ENCODE data around the gene PTPRR. TPM values are rescaled to one million over a fixed set of nuclear protein-coding genes. Genes with fewer than 3 reads are reported as not detected.

PTPRR gene
- total RNA-seq, 1 donor from 2014 or later: not detected

- intact Hi-C loops (cut with micrococcal nuclease): no loop called here
These were observed 213.9 kb downstream of the PTPRR start for GRCh38 chr12:70706611-70707010.

DNA sequence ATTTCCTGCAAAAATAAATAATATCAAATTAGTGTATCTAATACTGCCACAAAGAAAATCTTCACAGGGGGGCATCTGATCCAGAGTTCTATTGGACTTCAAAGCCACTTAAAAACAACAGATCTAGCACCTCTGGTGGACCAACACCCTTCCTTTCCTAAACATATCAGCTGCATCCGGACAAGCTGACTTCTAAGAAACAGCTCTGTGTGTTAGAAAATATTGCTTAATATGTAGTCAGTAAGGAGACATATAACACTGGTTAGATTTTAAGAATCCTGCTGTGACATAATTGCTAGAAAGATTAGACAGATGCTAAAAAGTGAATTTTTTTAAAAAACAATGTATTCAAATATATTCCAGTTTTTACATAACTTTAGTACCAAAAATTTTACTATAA, 222.2 kb downstream of the PTPRR start:
- intact Hi-C loops (cut with micrococcal nuclease): no loop called here

GRCh38 chr12:70695361-70696023, 225.0 kb downstream of the PTPRR start:
- intact Hi-C loops (cut with micrococcal nuclease): no loop called here

DNA sequence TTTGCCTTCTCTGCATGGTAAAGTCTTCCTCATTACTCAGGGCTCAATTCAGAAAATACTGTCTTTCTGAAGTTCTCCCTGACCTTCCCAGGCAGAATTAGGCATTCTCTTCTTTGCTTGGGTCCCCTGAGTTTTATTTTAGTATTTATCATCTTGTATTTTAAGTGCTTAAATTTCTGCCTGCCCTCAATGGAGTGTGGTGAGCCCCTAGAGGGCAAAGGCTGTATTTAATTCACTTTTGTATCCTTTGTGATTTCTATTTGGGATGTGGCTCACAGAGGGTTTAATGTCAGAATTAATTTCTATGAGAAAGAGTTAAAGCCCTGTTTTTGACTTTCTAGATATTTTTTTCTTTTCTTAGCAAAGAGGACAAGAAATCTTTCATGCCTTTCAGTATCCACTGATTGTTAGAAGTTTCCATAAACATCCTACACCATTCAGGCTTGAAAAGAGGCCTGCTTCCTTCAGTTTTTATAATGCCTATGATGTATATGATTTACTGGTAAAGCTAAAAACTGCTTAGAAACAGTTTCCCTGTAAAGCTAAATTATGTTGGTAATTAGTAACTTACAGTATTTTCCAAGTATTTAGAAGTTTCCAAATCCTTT, 227.8 kb downstream of the PTPRR start:
- intact Hi-C loops (cut with micrococcal nuclease): no loop called here

- intact Hi-C loops (cut with micrococcal nuclease): no loop called here
These were observed 229.4 kb downstream of the PTPRR start for GRCh38 chr12:70691018-70691672.

DNA sequence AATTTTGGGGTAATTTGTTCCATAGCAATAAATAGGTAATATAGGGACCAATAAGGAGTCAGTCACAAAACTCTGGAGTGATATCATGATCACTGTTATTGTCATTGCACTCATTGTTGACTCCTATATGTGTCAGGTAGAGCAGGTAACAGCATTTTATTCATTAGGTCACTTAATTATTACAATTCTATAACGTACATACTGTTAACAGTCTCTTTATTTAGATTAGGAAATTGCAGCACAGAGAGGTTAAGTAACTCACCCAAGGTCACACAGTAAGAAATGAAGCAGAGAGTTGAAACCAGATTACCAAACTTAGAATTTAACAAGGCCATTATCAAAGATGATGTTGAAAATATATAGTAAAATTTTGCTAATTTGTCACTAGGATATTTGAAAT, 233.6 kb downstream of the PTPRR start:
- intact Hi-C loops (cut with micrococcal nuclease): no loop called here

DNA sequence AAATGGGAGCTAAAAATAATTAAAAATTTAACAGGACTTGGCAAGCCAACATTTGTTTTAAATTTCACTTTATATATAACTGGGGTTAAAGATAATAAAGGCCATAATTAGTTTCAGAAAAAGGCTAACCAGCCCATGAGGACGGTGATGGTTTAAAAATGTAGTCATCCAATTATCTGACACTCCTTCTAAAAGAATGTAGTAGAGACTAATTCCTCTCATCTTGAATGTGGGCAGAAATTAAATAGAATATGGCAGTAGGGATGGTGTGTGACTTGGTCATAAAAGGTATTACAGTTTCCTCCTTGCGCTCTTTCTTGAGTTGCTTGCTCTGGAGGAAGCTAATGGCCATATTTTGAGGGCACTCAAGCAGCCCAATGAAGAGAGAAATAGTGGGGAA, 234.2 kb downstream of the PTPRR start:
- intact Hi-C loops (cut with micrococcal nuclease): no loop called here

DNA sequence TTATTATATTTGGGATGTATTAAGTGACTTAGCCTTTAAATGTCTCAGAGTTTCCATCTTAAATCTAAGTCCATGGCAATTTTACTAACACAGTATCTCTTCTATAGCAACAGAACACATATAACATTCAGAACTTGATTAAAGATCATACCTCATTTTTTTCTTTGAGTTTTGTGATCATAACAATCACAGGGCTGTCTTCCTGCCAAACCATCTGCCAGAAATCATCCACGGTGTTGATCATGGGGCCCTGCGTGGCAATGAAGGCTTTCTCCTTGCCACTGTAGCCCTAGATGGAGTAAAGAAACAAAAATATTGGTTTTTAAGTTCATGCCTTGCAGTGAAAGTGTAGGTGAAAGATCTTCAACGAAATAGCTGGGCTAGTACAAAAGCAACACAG, 236.6 kb downstream of the PTPRR start:
- intact Hi-C loops (cut with micrococcal nuclease): no loop called here

GRCh38 chr12:70671698-70672097, 248.8 kb downstream of the PTPRR start:
- intact Hi-C loops (cut with micrococcal nuclease): no loop called here

DNA sequence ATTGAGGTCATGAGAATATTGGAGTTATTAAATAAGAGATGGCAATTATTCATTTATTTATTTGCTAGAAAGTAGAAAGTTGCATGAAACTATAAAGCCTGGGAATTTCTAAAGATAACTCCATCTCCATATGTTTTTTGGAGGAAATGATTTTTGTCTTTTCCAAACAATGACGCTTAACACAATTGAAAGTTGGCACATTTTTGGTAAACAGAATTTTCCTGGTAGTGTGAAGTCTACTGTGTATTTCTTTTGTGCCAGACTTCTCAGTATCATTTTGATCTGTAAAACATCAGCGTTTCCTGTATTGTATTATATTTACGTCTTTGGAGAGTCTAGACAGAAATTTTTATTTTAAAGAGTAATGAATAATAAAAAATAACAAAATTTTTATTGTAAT, 249.6 kb downstream of the PTPRR start:
- intact Hi-C loops (cut with micrococcal nuclease): no loop called here

DNA sequence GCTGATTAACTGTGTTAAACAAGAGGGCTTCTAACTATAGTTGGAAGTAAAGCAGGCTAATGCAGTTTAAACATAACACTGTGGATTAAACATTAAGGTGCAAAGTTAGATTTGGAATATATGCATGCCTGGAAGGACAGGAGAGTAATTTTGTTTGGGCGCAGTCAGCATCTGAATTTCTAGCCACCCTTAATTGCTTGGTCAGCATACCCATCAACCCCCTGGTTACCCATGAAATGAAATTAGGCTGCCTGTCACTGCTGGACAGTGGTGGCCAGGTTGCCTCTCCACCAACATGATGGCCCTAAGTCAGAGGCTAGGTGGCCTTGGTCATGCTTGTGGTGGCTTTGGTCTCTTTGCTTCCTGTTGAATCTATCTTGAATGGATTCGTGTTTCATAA, 253.3 kb downstream of the PTPRR start:
- intact Hi-C loops (cut with micrococcal nuclease): no loop called here

DNA sequence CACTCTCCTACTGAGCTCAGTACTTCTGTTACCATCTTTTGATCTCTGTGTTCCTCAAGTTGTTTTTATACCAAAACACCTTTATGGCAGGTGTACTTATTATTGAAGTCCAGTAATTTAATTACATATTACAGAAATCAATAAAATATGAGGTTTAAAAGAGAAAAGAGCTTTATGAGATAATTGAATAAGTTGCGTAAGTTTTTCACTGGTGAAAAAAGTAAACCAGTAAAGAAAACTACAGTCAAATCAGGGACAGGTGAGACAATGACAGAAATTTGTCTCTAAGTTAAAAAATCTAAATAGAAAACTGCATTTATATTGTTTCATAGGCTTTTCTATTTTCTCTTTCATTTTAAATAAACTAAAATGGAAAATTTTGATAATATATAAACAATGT, 254.2 kb downstream of the PTPRR start:
- intact Hi-C loops (cut with micrococcal nuclease): no loop called here

DNA sequence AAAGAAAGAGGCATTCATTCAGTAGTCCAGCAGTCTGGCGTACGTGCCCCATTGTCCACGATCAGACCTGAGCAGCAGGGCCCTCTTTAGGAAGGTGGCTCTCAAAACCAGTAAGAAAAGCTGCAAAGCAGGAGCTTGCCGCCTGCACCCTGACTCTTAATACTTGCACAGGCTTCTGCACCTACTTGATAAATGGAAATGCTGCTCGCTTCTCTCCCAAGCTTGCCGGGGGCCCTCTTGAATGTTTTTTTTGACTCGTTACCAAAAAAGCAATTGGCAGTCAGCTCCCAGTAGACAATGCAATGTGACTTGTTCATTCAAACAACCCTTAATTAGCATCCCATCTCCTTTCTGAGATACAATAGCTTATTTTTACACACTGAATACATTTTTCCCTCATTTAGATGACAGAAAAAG, 256.1 kb downstream of the PTPRR start:
- intact Hi-C loops (cut with micrococcal nuclease): no loop called here

GRCh38 chr12:70663838-70664237, 256.7 kb downstream of the PTPRR start:
- intact Hi-C loops (cut with micrococcal nuclease): no loop called here

DNA sequence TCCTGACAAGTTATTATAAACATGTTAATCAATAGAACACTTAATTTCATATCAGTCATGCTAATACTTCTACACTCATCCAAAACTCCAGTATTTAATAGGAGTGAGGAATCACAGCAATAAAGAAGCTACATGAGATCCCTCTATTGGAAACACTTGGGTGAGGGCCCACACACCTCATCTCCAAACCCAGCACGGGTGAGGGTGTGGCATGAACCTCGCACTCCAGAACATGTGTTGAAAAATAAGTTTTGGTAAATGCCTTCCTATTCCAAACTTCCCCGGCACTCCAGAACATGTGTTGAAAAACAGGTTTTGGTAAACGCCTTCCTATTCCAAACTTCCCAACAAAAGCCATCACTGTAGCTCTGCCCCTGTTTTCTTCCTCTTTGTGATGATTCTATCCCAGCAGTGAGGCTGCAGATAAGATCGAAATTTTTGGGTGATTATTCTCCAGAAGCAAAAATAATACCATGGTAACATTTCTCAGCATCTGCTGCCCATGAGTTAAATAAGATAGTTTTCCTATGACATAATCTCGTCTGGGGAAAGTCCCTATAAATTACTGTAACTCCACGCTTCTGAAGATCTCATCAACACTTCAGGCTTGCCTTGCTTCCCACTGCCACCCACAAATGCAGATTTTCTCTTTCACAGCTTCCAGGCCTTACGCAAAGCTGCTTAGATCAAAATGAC, 258.9 kb downstream of the PTPRR start:
- intact Hi-C loops (cut with micrococcal nuclease): no loop called here

DNA sequence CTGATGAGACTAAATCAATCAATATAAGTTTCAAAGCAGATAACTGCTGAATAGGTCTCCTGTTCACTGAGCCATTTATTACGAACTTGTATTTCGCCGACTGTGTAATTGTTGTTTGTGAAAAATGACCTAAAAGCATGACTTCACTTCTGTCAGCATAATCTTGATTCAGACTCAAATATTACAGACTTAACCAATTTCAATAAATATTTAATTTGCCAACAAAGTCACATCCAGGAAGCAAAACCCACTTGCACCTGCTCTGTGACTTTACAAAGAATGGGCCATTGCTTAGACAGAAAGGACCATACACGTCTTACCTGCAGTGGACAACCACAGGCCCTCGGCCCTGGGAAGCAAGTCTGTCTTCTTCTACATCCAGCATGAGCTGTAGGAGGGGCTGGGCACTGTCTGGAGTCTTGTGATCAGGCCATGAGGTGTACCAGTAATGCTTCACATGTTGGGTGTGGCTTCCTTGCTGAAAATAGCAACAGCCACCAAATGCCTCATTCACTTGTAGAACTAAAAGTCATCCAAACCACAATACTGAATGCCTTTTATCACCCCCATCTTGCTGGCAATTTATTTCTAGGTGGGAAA, 259.8 kb downstream of the PTPRR start:
- intact Hi-C loops (cut with micrococcal nuclease): no loop called here

- intact Hi-C loops (cut with micrococcal nuclease): no loop called here
These were observed 260.4 kb downstream of the PTPRR start for GRCh38 chr12:70660002-70660604.

DNA sequence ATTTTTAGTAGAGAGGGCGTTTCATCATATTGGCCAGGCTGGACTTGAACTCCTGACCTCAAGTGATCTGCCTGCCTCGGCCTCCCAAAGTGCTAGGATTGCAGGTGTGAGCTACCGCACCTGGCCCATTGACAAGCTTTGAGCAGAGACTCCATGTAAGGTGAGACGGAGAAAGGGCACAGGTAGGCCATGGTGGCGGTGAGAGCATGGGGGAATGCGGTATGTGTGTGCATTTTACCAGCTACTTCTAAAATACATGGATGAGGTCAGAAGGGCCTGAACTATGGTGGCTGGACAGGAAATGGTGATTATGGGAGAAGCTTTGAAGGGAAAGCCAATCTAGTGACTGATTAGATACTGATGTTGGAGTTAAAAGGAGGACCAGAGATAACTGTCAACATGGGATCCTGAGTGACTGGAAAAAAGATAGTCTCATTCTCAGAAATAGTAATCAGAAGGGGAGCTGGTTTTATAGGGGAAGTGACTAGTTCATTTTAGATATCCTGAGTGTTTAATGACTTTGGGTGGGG, 261.4 kb downstream of the PTPRR start:
- intact Hi-C loops (cut with micrococcal nuclease): no loop called here

- intact Hi-C loops (cut with micrococcal nuclease): no loop called here
These were observed 262.8 kb downstream of the PTPRR start for GRCh38 chr12:70657616-70658286.

DNA sequence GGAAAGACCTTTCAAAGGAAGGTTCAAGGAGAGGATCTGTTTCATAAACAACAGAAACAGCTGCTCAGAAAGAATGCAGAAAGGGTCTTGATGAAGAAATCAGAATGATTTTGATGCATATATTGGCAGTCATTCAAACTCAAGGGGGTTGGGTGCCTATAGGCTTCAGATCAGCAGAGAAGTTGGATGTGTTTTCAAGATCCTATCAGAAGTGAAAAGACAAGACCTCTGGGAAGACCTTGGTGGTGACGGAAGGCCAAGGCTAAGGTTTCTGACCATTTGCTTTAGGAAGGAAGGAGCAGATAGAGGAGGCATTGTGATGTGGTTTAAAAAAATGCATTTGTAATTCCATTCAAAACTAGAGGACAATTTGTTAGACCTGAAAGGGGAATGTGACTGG, 268.1 kb downstream of the PTPRR start:
- intact Hi-C loops (cut with micrococcal nuclease): no loop called here

- intact Hi-C loops (cut with micrococcal nuclease): no loop called here
These were observed 271.7 kb downstream of the PTPRR start for GRCh38 chr12:70648831-70649230.

Data from T-helper 2 cell treated with Interferon-gamma antibody and Interleukin-4, amounts not matched to agents 100 ng/mL and 5 ng/mL, for 36 hours (primary cell).